HepG2 (cell line): ENCODE data around the gene AFF1.

Source experiments
- CHD2 ChIP-seq: IDR thresholded peaks from 2 replicates; pipeline ENCODE4 v1.6.1; 2011; ENCODE audit warnings: low read depth, low read length, improper control_type of control experiment
- CTCF ChIP-seq: sonication (generic); formaldehyde crosslinking; IDR thresholded peaks from 2 replicates; pipeline ENCODE4 v1.5.0; 2020; ENCODE audit warnings: mild to moderate bottlenecking, missing genetic modification reagents, moderate library complexity
- MAX ChIP-seq: IDR thresholded peaks from 2 replicates; pipeline ENCODE4 v1.6.1; 2012; ENCODE audit warnings: inconsistent platforms
- MTA3 ChIP-seq: sonication (generic); formaldehyde crosslinking; IDR thresholded peaks from 2 replicates; pipeline ENCODE4 v1.4.0; 2020; ENCODE audit warnings: missing genetic modification reagents
- MYNN ChIP-seq: sonication (generic); formaldehyde crosslinking; IDR thresholded peaks from 2 replicates; pipeline ENCODE4 v1.4.0; 2020; ENCODE audit warnings: mild to moderate bottlenecking, low read depth, missing genetic modification reagents
- REST ChIP-seq, 2 experiments: IDR thresholded peaks; 2 replicates each; pipeline ENCODE4 v1.6.1; 2011 to 2012; ENCODE audit warnings: low read length in 2 of 2, borderline replicate concordance in 1 of 2, low read depth in 1 of 2, mild to moderate bottlenecking in 1 of 2, moderate library complexity in 1 of 2
- SIX4 ChIP-seq: sonication (generic); formaldehyde crosslinking; IDR thresholded peaks from 2 replicates; pipeline ENCODE4 v1.4.0; 2020; ENCODE audit warnings: missing genetic modification reagents
- TAF15 ChIP-seq: fragments of 200-400 bp; formaldehyde crosslinking; IDR thresholded peaks from one replicate; pipeline ENCODE4 v1.6.1; 2018; ENCODE audit warnings: mild to moderate bottlenecking, low read depth, low read length; ENCODE audit not compliant: poor library complexity, severe bottlenecking
- TBL1XR1 ChIP-seq: fragments of 150-350 bp; IDR thresholded peaks from 2 replicates; pipeline ENCODE4 v1.6.1; 2014; ENCODE audit warnings: borderline replicate concordance, low read length; ENCODE audit not compliant: partially characterized antibody
- ZNF12 ChIP-seq: sonication (generic); formaldehyde crosslinking; IDR thresholded peaks from 2 replicates; pipeline ENCODE4 v1.5.0; 2020; ENCODE audit warnings: missing genetic modification reagents
- ZNF550 ChIP-seq: sonication (generic); formaldehyde crosslinking; IDR thresholded peaks from 2 replicates; pipeline ENCODE4 v1.4.0; 2020; ENCODE audit warnings: mild to moderate bottlenecking, missing genetic modification reagents, borderline replicate concordance
- ZNF563 ChIP-seq: sonication (generic); formaldehyde crosslinking; IDR thresholded peaks from 2 replicates; pipeline ENCODE4 v1.8.0; 2022; ENCODE audit warnings: mild to moderate bottlenecking, moderate library complexity, missing genetic modification reagents

GRCh38 chr4:87109945-87110344 lies 175.1 kb downstream of the AFF1 start:
- TF ChIP-seq CHD2 (no peak), REST (IDR thresholded peaks at IDR 0.05; ENCODE audit: borderline replicate concordance in 1 of 2, low read depth in 1 of 2, low read length in 2 of 2) (no peak), ZNF12 (CRISPR knock-in tag) (no peak), TBL1XR1 (no peak), TAF15 (no peak), SIX4 (CRISPR knock-in tag) (no peak), ZNF550 (no peak), MTA3 (CRISPR knock-in tag) (no peak), CTCF (CRISPR knock-in tag) (no peak), MAX (no peak), MYNN (no peak), ZNF563 (CRISPR knock-in tag) (no peak)
